Activated CD4-positive, alpha-beta memory T cell treated with anti-CD3 and anti-CD28 coated beads for 36 hours (primary cell): ENCODE results near the gene SNRNP25. TPM values are rescaled to one million over a fixed set of nuclear protein-coding genes. Genes with fewer than 3 reads are reported as not detected.

Experiments
- CTCF ChIA-PET: fragments of 350-600 bp; sonication (Branson Sonifier 250); formaldehyde crosslinking; loops from one replicate; lab custom pipeline; 2021; ENCODE audit warnings: antibody characterized with exemption, inconsistent platforms; lab: Charles Lee
- POLR2A ChIA-PET: fragments of 350-600 bp; sonication (Branson Sonifier 250); formaldehyde crosslinking; loops from one replicate; lab custom pipeline; 2021; ENCODE audit warnings: antibody characterized with exemption; lab: Charles Lee
- DNase-seq: peaks from one replicate; pipeline ENCODE4 v3.0.0-alpha.2; 2020
- H3K27ac Mint-ChIP-seq: one replicate; pipeline ENCODE4 v1.8.0; 2021; ENCODE audit warnings: mixed read lengths
- H3K27me3 Mint-ChIP-seq: one replicate; pipeline ENCODE4 v1.8.0; 2021; ENCODE audit warnings: mixed read lengths
- H3K36me3 Mint-ChIP-seq: one replicate; pipeline ENCODE4 v1.8.0; 2021; ENCODE audit warnings: mixed read lengths
- H3K4me1 Mint-ChIP-seq: one replicate; pipeline ENCODE4 v1.8.0; 2021; ENCODE audit warnings: low read depth, mixed read lengths
- H3K4me3 Mint-ChIP-seq: one replicate; pipeline ENCODE4 v1.8.0; 2021; ENCODE audit warnings: mild to moderate bottlenecking, mixed read lengths
- H3K9me3 Mint-ChIP-seq: one replicate; pipeline ENCODE4 v1.8.0; 2021; ENCODE audit warnings: mixed read lengths
- intact Hi-C: fragments of 100-400 bp; cut with micrococcal nuclease; formaldehyde crosslinking; loops from one replicate; pipeline ENCODE4 v1.15.1; 2023
- total RNA-seq, 2 experiments: library from RNA; stranded (reverse); gene quantifications; one replicate each; pipeline ENCODE4 v1.2.3, GENCODE V29; 2021

The SNRNP25 gene
- total RNA-seq, 2 experiments from 2014 or later: 48.5 to 51.1 TPM

DNA sequence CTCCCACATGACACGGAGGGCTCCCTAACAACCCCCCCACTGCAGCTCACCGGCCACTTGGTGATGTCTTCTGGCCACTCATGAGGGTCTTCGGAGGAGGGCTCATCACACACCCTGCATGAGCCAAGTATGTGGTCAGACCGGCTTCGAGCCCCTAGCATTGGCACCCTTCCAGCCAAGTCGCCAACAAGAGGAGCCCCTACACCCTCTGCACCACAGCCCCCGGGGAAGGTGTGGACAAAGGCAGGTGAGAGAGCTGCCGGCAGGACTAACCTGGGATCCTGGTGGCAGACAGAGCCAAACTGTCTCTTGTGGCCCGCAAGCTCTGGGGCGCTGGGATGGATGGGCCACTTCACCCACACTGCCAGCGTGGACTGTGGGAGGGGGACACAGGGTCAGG is 6.5 kb downstream of the SNRNP25 start:
- H3K4me1 Mint-ChIP-seq: no peaks in the 10 kb centered on the region
- no peak overlapping the region for H3K4me3 Mint-ChIP-seq
- no peaks in the 10 kb centered on the region for H3K9me3 Mint-ChIP-seq
- no peaks in the 10 kb centered on the region for H3K27me3 Mint-ChIP-seq
- H3K27ac Mint-ChIP-seq: no peak overlapping the region
- no peak for DNase-seq
- H3K36me3 Mint-ChIP-seq: peaks cover 13% of the 10 kb centered on the region
- CTCF ChIA-PET: interaction anchor here (1.5 to 1.9 kb wide), 2 partner anchors 37 to 47 kb away, joined by 5 to 13 read pairs; no protein-coding TSS in a partner anchor
- POLR2A ChIA-PET: interaction anchor here (1.5 kb wide), 1 partner anchor 12 kb away, joined by 4 read pairs; the partner anchor contains the start of gene RHBDF1
- intact Hi-C loops: no loop called here

DNA sequence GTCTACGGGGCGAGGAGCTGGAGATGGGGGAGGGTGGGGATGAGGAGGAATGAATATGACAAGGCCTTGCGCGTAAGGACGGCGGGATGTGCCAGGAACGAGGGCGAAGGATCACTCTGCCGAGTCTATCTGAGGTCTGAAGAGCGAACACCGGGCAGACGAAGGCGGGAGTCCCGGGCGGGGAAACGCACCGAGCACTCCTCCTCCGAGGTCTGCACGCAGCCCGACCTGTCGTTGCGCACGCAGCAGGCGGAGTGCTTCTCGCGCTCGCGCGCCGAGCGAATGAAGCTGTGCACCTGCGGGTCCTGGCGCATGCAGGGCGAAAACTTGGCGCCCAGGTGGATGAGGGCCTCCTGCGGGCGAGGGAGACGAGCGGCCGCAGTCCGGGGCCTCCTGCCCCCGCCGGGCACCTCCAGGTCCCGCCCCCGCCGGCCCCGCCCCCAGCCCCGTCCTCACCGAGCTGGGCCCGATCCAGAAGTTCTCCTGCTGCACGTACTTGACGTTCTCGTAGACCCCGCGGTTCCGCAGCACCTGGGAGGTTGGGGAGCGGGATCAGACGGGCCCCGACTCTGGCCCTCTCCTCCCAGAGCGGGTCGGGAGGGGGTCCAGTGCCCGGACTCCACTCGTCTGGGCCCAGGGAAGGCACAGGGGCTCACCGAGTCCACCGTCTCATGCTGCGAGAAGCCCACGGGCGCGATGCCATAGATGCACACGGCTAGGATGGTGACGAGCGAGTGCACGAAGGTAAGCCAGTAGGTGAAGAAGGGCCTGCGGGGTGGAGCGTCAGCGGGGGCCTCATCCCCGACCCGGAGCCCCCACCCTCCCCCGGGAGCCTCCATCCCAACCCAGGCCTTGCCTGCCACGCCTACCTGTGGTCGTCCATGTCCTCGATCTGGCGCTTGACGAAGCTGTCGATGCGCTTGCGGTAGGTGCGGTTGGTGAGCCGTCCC is 7.6 kb downstream of the SNRNP25 start:
- intact Hi-C loops: no loop called here
- Mint-ChIP-seq H3K36me3 (peaks cover 9% of the 10 kb centered on the region), H3K27me3 (no peaks in the 10 kb centered on the region), H3K4me1 (no peaks in the 10 kb centered on the region), H3K4me3 (no peak overlapping the region), H3K27ac (no peak overlapping the region), H3K9me3 (no peaks in the 10 kb centered on the region)
- no peak for DNase-seq
- ChIA-PET POLR2A (no interaction called here), CTCF (interaction anchor here (1.5 to 11.5 kb wide), 3 partner anchors 35 to 46 kb away, joined by 5 to 384 read pairs (median 13); no protein-coding TSS in a partner anchor)

DNA sequence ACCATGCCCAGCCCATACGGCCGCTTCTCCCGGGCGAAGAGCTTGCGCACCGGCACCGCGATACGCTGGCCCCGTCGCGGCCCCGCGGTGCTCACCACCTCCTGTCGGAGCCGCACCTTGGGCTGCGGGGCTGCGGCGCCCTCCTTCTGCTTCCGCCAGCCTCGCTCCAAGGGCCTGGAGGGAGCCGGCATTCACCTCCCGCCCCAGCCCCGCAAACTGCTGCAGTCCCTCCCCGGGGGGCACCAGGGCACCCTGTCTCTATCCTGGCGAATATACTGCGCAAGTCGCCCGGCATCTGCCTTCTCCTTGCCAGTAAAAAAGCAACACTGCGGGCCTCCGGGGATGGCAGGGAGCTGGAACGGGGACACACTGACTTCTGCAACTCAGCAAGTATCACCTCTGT is 8.3 kb downstream of the SNRNP25 start:
- H3K36me3 Mint-ChIP-seq: peaks cover 7% of the 10 kb centered on the region
- POLR2A ChIA-PET: interaction anchor here (0.5 to 1.5 kb wide), 2 partner anchors 23 to 76 kb away, joined by 4 read pairs; no protein-coding TSS in a partner anchor
- DNase-seq: no peak
- H3K9me3 Mint-ChIP-seq: no peaks in the 10 kb centered on the region
- CTCF ChIA-PET: interaction anchor here (0.7 to 11.5 kb wide), 3 partner anchors 10 to 45 kb away, joined by 3 to 384 read pairs (median 7); partner anchors contain the start of gene RHBDF1
- no peaks in the 10 kb centered on the region for H3K4me1 Mint-ChIP-seq
- no peaks in the 10 kb centered on the region for H3K27me3 Mint-ChIP-seq
- H3K27ac Mint-ChIP-seq: no peak overlapping the region
- no peak overlapping the region for H3K4me3 Mint-ChIP-seq
- intact Hi-C loops: no loop called here

DNA sequence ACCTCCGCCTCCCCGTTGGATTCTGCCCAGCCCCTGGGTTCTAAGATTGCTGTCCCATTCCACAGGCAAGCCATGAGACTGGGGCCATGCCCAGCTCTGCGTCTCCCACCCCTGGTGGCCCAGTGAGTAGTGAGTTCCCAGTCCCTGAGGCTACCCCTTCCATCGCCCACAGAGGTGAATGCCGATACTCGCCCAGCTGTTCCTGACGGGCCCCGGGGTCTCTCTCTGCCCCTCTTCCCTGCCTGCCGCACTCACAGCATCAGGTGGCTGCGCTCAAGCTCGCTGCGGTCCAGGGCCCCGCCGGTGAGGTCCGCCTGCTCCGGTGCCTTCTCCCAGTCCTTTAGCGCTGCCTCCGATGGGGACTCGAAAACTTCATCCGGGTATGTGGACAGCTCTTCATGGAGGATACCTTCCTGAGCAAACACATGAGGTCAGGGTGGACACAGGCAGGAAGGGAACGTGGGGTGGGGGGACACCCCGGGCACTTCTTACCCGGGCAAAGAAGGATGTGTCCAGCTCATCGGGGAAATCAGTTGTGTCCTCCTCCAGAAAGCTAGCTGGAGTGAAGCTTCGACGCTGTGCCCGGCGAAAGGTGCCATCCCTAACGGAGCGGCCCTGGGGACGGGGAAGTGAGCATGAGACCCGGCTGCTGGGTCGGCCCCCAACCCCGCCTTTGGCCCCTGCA is 8.8 kb downstream of the SNRNP25 start:
- Mint-ChIP-seq H3K27ac (no peak overlapping the region), H3K4me1 (no peaks in the 10 kb centered on the region), H3K36me3 (peaks cover 7% of the 10 kb centered on the region), H3K9me3 (no peaks in the 10 kb centered on the region), H3K27me3 (peaks cover under 1% of the 10 kb centered on the region), H3K4me3 (no peak overlapping the region)
- CTCF ChIA-PET: interaction anchor here (0.7 to 11.5 kb wide), 4 partner anchors 10 to 300 kb away, joined by 3 to 384 read pairs (median 7); partner anchors contain the start of gene RHBDF1
- DNase-seq: no peak
- intact Hi-C loops: no loop called here
- POLR2A ChIA-PET: interaction anchor here (0.5 to 1.5 kb wide), 2 partner anchors 22 to 75 kb away, joined by 4 read pairs; no protein-coding TSS in a partner anchor

DNA sequence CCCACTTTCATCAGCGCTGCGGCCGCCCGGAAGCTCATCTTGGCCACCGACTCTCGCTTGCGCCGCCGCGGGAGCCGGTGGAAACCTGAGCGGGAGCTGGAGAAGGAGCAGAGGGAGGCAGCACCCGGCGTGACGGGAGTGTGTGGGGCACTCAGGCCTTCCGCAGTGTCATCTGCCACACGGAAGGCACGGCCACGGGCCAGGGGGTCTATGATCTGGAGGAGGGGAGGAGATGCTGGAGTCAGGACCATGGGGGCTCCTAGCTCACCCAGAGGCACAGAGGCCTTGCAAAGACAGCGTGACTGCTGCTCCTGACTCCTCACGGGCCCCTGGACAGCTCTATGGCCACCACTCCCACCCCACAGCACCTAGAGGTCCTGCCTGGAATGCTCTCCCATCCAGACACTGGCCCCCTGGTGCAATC is 9.4 kb downstream of the SNRNP25 start:
- no peak overlapping the region for H3K4me3 Mint-ChIP-seq
- DNase-seq: no peak
- H3K36me3 Mint-ChIP-seq: peaks cover 5% of the 10 kb centered on the region
- intact Hi-C loops: no loop called here
- H3K9me3 Mint-ChIP-seq: no peaks in the 10 kb centered on the region
- CTCF ChIA-PET: interaction anchor here (1.5 to 11.5 kb wide), 3 partner anchors 33 to 299 kb away, joined by 7 to 384 read pairs (median 7); no protein-coding TSS in a partner anchor
- H3K4me1 Mint-ChIP-seq: no peaks in the 10 kb centered on the region
- H3K27me3 Mint-ChIP-seq: peaks cover 2% of the 10 kb centered on the region
- POLR2A ChIA-PET: interaction anchor here (1.5 kb wide), 1 partner anchor 22 kb away, joined by 4 read pairs; no protein-coding TSS in a partner anchor
- no peak overlapping the region for H3K27ac Mint-ChIP-seq

DNA sequence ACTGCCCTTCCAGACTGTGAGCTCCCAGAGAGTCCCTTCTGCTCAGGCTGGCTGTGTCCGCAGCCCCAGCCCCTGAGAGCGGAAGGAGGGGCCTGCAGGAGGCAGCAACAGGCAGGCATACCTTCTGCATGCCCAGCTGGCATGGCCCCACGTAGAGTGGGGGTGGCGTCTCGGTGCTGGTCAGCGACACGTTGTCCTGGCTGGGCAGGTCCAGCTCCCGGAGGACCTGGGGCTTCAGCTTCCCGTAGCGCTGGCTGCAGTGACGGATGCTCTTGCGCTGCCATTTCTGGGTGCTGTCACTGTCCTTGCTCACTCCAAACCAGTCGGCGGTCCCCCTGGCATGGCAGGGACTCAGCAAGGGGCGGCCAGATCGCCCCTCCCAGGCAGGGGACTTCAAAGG is 9.8 kb downstream of the SNRNP25 start:
- CTCF ChIA-PET: interaction anchor here (1.5 to 11.5 kb wide), 3 partner anchors 33 to 299 kb away, joined by 7 to 384 read pairs (median 7); no protein-coding TSS in a partner anchor
- Mint-ChIP-seq H3K36me3 (no peaks in the 10 kb centered on the region), H3K9me3 (no peaks in the 10 kb centered on the region), H3K4me1 (no peaks in the 10 kb centered on the region), H3K27ac (no peak overlapping the region), H3K4me3 (no peak overlapping the region), H3K27me3 (peaks cover 2% of the 10 kb centered on the region)
- no peak for DNase-seq
- POLR2A ChIA-PET: interaction anchor here (1.5 kb wide), 1 partner anchor 21 kb away, joined by 4 read pairs; no protein-coding TSS in a partner anchor
- intact Hi-C loops: no loop called here

DNA sequence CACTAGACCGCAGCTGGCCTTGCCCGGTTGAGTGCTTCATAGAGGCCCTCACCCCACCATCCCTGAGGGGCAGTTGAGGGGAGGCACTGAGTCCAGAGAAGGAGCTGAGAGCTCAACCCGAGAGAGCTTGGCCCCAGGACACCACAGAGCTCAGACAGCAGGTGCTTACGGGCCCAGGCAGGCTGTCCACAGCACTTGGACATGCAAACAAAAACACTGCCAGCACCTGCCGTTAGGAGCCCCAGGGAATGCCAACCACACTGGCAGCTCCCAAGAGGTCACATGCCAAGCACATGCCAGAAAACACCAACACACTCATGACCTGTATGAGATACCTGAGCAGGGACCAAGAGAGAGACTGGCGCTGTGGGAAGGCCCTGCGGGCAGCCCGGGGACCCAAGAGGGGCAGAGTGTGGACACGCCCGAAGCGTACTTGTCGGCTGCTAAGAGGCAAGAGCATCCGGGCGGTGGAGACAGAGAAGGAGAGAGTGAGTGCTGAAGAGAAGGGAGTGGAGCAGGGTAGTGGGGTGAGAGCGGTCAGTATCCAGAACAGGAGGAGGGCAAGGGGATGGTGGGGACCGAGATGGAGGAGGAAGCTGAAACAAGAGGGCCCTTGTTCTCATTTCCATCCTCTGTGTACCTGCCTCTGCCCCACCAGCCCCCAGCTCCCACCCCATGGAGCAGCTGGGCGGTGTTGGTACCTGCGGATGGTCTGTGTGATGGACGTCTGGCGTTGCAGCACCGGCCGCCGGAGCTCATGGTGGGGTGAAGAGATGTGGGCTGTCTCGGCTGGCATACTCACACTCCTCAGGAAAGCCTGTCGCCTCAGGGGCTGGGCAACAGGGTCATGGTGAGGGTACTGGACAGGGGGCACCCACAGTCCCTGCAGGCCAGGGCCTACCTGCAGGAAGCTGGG is 10.6 kb downstream of the SNRNP25 start:
- intact Hi-C loops: loop anchor here (2.0 kb wide), 1 partner anchor 21 kb away; no protein-coding TSS in a partner anchor
- POLR2A ChIA-PET: no interaction called here
- H3K27ac Mint-ChIP-seq: no peak overlapping the region

DNA sequence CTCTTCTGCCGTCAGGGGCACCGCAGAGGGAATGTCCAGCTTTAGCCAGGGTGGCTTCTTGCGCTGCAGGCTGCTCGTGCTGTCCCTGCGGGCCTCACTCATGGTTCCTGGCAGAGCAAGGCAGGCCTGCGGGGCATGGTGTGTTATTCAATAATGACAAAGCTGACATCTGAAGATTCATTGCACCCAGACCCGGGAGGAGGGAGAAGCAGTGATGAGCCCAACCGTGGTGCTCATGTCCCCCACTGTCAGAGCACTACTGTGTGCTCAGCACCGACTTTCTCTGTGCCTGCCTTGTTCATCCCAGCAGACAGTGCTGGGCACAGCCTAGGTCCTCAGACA is 11.3 kb downstream of the SNRNP25 start:
- Mint-ChIP-seq H3K27ac (no peak overlapping the region), H3K4me1 (no peaks in the 10 kb centered on the region), H3K36me3 (no peaks in the 10 kb centered on the region), H3K27me3 (peaks cover 2% of the 10 kb centered on the region), H3K9me3 (no peaks in the 10 kb centered on the region), H3K4me3 (no peak overlapping the region)
- intact Hi-C loops: loop anchor here (1.0 to 2.0 kb wide), 2 partner anchors 20 to 32 kb away; no protein-coding TSS in a partner anchor
- ChIA-PET POLR2A (interaction anchor here (1.4 to 1.5 kb wide), 2 partner anchors 12 to 32 kb away, joined by 5 to 6 read pairs; partner anchors contain the start of genes POLR3K and SNRNP25), CTCF (interaction anchor here (1.1 to 11.5 kb wide), 12 partner anchors 10 to 300 kb away, joined by 3 to 384 read pairs (median 20); partner anchors contain the start of genes HBQ1 and MPG)
- DNase-seq: no peak

More for the DNA sequence above, 10.6 kb downstream of the SNRNP25 start:
- Mint-ChIP-seq H3K4me3 (no peak overlapping the region), H3K4me1 (no peaks in the 10 kb centered on the region), H3K27me3 (peaks cover 2% of the 10 kb centered on the region), H3K9me3 (no peaks in the 10 kb centered on the region), H3K36me3 (no peaks in the 10 kb centered on the region)
- DNase-seq: no peak
- CTCF ChIA-PET: interaction anchor here (1.1 to 11.5 kb wide), 11 partner anchors 14 to 301 kb away, joined by 3 to 384 read pairs (median 8); partner anchors contain the start of gene MPG

DNA sequence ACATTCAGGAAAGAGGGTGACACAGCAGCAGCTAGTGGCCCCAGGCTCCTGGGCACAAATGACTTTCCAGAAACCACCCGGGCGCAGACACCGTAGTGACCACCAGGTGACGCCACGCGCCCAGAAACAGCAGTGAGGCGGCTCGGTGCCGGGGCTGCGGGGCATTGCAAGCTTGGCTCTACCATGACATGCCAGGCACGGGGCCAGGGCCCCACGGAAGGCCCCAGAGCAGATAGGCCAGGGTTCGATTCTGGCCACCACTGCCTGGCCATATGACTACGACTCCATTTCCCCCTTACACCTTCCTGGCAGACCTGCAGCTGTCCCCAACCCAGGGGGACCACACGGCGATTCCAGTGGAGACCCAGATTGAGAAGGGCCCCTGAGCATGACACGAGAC is 12.1 kb downstream of the SNRNP25 start:
- Mint-ChIP-seq H3K9me3 (no peaks in the 10 kb centered on the region), H3K27me3 (peaks cover 4% of the 10 kb centered on the region), H3K27ac (no peak overlapping the region), H3K36me3 (no peaks in the 10 kb centered on the region), H3K4me1 (no peaks in the 10 kb centered on the region), H3K4me3 (no peak overlapping the region)
- DNase-seq: peak; percentile 93
- POLR2A ChIA-PET: interaction anchor here (0.9 to 1.5 kb wide), 5 partner anchors 11 to 31 kb away, joined by 3 to 6 read pairs (median 5); partner anchors contain the start of genes POLR3K and SNRNP25
- CTCF ChIA-PET: interaction anchor here (0.6 to 11.5 kb wide), 29 partner anchors 8 to 453 kb away, joined by 3 to 384 read pairs (median 5); partner anchors contain the start of genes FAM234A, HBQ1, MPG and POLR3K
- intact Hi-C loops: loop anchor here (1.0 to 2.0 kb wide), 2 partner anchors 19 to 32 kb away; no protein-coding TSS in a partner anchor
